PC-3 (cell line): ENCODE results near the gene USP17L27.
"Not testable (repeated sequence)": the region's sequence is repeated elsewhere in the genome, so short reads cannot be mapped to it uniquely, and the experiment has no call there.

ENCODE experiments used
- EZH2phosphoT487 ChIP-seq: fragments of 300-600 bp; sonication (generic); IDR thresholded peaks from 2 replicates; pipeline ENCODE4 v1.6.1; 2018; ENCODE audit warnings: mild to moderate bottlenecking, antibody characterized with exemption, low read length, borderline replicate concordance
- TF ChIP-seq, protein P1 (sequence below): fragments of 300-600 bp; sonication (generic); conservative IDR thresholded peaks from 2 replicates; pipeline ENCODE4 v1.5.1; 2017; ENCODE audit warnings: antibody characterized with exemption, low read depth, mild to moderate bottlenecking, low read length

DNA sequence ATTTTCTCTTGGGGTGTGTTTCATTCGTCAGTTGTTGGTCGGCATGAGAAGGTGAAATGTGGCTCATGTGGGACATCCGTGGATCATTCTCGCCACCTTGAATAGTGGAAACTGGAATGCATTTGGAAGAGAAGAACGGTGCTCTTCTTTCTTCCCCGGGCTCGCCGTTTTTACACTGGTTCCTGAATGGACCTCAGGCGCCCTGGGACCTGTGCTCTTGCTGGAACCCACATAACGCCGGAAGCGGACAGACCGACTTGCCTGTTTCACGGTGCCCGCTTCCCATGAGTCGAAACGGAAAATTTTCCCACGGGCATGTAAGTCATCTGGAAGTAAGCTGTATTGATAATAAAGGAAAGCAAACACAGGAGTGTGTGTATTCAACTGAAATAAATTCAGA is 6.9 kb downstream of the USP17L27 start:
- TF ChIP-seq, protein P1, sequence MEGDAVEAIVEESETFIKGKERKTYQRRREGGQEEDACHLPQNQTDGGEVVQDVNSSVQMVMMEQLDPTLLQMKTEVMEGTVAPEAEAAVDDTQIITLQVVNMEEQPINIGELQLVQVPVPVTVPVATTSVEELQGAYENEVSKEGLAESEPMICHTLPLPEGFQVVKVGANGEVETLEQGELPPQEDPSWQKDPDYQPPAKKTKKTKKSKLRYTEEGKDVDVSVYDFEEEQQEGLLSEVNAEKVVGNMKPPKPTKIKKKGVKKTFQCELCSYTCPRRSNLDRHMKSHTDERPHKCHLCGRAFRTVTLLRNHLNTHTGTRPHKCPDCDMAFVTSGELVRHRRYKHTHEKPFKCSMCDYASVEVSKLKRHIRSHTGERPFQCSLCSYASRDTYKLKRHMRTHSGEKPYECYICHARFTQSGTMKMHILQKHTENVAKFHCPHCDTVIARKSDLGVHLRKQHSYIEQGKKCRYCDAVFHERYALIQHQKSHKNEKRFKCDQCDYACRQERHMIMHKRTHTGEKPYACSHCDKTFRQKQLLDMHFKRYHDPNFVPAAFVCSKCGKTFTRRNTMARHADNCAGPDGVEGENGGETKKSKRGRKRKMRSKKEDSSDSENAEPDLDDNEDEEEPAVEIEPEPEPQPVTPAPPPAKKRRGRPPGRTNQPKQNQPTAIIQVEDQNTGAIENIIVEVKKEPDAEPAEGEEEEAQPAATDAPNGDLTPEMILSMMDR: not testable (repeated sequence)
- TF ChIP-seq EZH2phosphoT487: not testable (repeated sequence)
